Activated T-cell treated with anti-CD3 and anti-CD28 coated beads, Interleukin-2, amount 50 U/mL, for 24 hours (primary cell): ENCODE measurements around the gene STK25.
A peak's percentile ranks its signal among the peaks of the same experiment; 100 is the strongest.
"Not testable (repeated sequence)": the region's sequence is repeated elsewhere in the genome, so short reads cannot be mapped to it uniquely, and the experiment has no call there.

Experiments
- DNase-seq: peaks from one replicate; pipeline ENCODE4 v3.0.0-alpha.2; 2020
- H3K27ac Mint-ChIP-seq: 2 replicates; pipeline ENCODE4 v1.8.0; 2020; ENCODE audit warnings: mild to moderate bottlenecking, mixed read lengths
- H3K27me3 Mint-ChIP-seq: 2 replicates; pipeline ENCODE4 v1.8.0; 2020; ENCODE audit warnings: mixed read lengths
- H3K36me3 Mint-ChIP-seq: 2 replicates; pipeline ENCODE4 v1.8.0; 2020; ENCODE audit warnings: low read depth, mixed read lengths
- H3K4me1 Mint-ChIP-seq: 2 replicates; pipeline ENCODE4 v1.8.0; 2020; ENCODE audit warnings: low read depth, mixed read lengths
- H3K4me3 Mint-ChIP-seq: 2 replicates; pipeline ENCODE4 v1.8.0; 2020; ENCODE audit warnings: mild to moderate bottlenecking, moderate library complexity, mixed read lengths
- H3K9me3 Mint-ChIP-seq: 2 replicates; pipeline ENCODE4 v1.8.0; 2020; ENCODE audit warnings: mixed read lengths

The STK25 gene

GRCh38 chr2:241506793-241507429, 1.5 kb downstream of the STK25 start:
- Mint-ChIP-seq H3K27ac (peak overlapping the region; percentile 50), H3K36me3 (peaks cover 27% of the 10 kb centered on the region), H3K4me1 (peaks cover 29% of the 10 kb centered on the region), H3K4me3 (peak overlapping the region; percentile 84), H3K27me3 (no peaks in the 10 kb centered on the region), H3K9me3 (peaks cover 3% of the 10 kb centered on the region)
- DNase-seq, result no peak

GRCh38 chr2:241506317-241506716, 2.1 kb downstream of the STK25 start:
- Mint-ChIP-seq H3K4me1 (peaks cover 29% of the 10 kb centered on the region), H3K36me3 (peaks cover 32% of the 10 kb centered on the region), H3K4me3 (peak overlapping the region; percentile 84)
- DNase-seq, H3K27me3 Mint-ChIP-seq, H3K27ac Mint-ChIP-seq, H3K9me3 Mint-ChIP-seq: not testable (repeated sequence)

GRCh38 chr2:241505781-241506201, 2.6 kb downstream of the STK25 start:
- Mint-ChIP-seq H3K4me3 (no peak overlapping the region), H3K27ac (no peak overlapping the region), H3K9me3 (peaks cover 3% of the 10 kb centered on the region), H3K27me3 (no peaks in the 10 kb centered on the region), H3K4me1 (peaks cover 29% of the 10 kb centered on the region), H3K36me3 (peaks cover 36% of the 10 kb centered on the region)
- DNase-seq, result no peak

- H3K9me3 Mint-ChIP-seq, result peaks cover 3% of the 10 kb centered on the region
- peak overlapping the region; percentile 69 for H3K27ac Mint-ChIP-seq
- peaks cover 42% of the 10 kb centered on the region for H3K36me3 Mint-ChIP-seq
- no peak for DNase-seq
- no peaks in the 10 kb centered on the region for H3K27me3 Mint-ChIP-seq
- peaks cover 29% of the 10 kb centered on the region for H3K4me1 Mint-ChIP-seq
- H3K4me3 Mint-ChIP-seq, result no peak overlapping the region
These were observed 3.2 kb downstream of the STK25 start for GRCh38 chr2:241505086-241505780.

- Mint-ChIP-seq H3K9me3 (no peaks in the 10 kb centered on the region), H3K4me3 (no peak overlapping the region), H3K27ac (no peak overlapping the region), H3K27me3 (no peaks in the 10 kb centered on the region), H3K4me1 (peaks cover 20% of the 10 kb centered on the region), H3K36me3 (peaks cover 54% of the 10 kb centered on the region)
- DNase-seq, result no peak
These were observed 4.5 kb downstream of the STK25 start for GRCh38 chr2:241503776-241504392.

- DNase-seq, result no peak
- Mint-ChIP-seq H3K4me1 (peaks cover 16% of the 10 kb centered on the region), H3K27me3 (no peaks in the 10 kb centered on the region), H3K9me3 (no peaks in the 10 kb centered on the region), H3K4me3 (no peak overlapping the region), H3K27ac (no peak overlapping the region), H3K36me3 (peaks cover 61% of the 10 kb centered on the region)
These were observed 6.1 kb downstream of the STK25 start for GRCh38 chr2:241502281-241502680.

- peaks cover 9% of the 10 kb centered on the region for H3K4me1 Mint-ChIP-seq
- H3K36me3 Mint-ChIP-seq, result peaks cover 60% of the 10 kb centered on the region
- no peaks in the 10 kb centered on the region for H3K27me3 Mint-ChIP-seq
- H3K9me3 Mint-ChIP-seq, result no peaks in the 10 kb centered on the region
- DNase-seq, result no peak
- no peak overlapping the region for H3K27ac Mint-ChIP-seq
- H3K4me3 Mint-ChIP-seq, result no peak overlapping the region
These were observed 6.8 kb downstream of the STK25 start for GRCh38 chr2:241501551-241501950.

- H3K4me1 Mint-ChIP-seq, result peaks cover 5% of the 10 kb centered on the region
- peak overlapping the region; percentile 14 for H3K27ac Mint-ChIP-seq
- no peaks in the 10 kb centered on the region for H3K27me3 Mint-ChIP-seq
- no peak for DNase-seq
- H3K9me3 Mint-ChIP-seq, result no peaks in the 10 kb centered on the region
- no peak overlapping the region for H3K4me3 Mint-ChIP-seq
- H3K36me3 Mint-ChIP-seq, result peaks cover 61% of the 10 kb centered on the region
These were observed 7.3 kb downstream of the STK25 start for GRCh38 chr2:241501099-241501541.

GRCh38 chr2:241500431-241500975, 7.9 kb downstream of the STK25 start:
- no peaks in the 10 kb centered on the region for H3K9me3 Mint-ChIP-seq
- peaks cover 4% of the 10 kb centered on the region for H3K4me1 Mint-ChIP-seq
- no peaks in the 10 kb centered on the region for H3K27me3 Mint-ChIP-seq
- peak overlapping the region; percentile 14 for H3K27ac Mint-ChIP-seq
- H3K36me3 Mint-ChIP-seq, result peaks cover 65% of the 10 kb centered on the region
- no peak for DNase-seq
- no peak overlapping the region for H3K4me3 Mint-ChIP-seq

- no peaks in the 10 kb centered on the region for H3K27me3 Mint-ChIP-seq
- no peak for DNase-seq
- H3K4me3 Mint-ChIP-seq, result no peak overlapping the region
- H3K9me3 Mint-ChIP-seq, result no peaks in the 10 kb centered on the region
- H3K4me1 Mint-ChIP-seq, result peaks cover under 1% of the 10 kb centered on the region
- peaks cover 67% of the 10 kb centered on the region for H3K36me3 Mint-ChIP-seq
- H3K27ac Mint-ChIP-seq, result no peak overlapping the region
These were observed 8.4 kb downstream of the STK25 start for GRCh38 chr2:241500016-241500415.

- peaks cover 72% of the 10 kb centered on the region for H3K36me3 Mint-ChIP-seq
- H3K27me3 Mint-ChIP-seq, result no peaks in the 10 kb centered on the region
- H3K27ac Mint-ChIP-seq, result no peak overlapping the region
- no peak for DNase-seq
- no peak overlapping the region for H3K4me3 Mint-ChIP-seq
- no peaks in the 10 kb centered on the region for H3K4me1 Mint-ChIP-seq
- no peaks in the 10 kb centered on the region for H3K9me3 Mint-ChIP-seq
These were observed 9.0 kb downstream of the STK25 start for GRCh38 chr2:241499146-241499965.

GRCh38 chr2:241498115-241499070, 10.0 kb downstream of the STK25 start:
- Mint-ChIP-seq H3K36me3 (peaks cover 76% of the 10 kb centered on the region), H3K27me3 (no peaks in the 10 kb centered on the region), H3K4me3 (no peak overlapping the region), H3K27ac (peak overlapping the region; percentile 29), H3K4me1 (no peaks in the 10 kb centered on the region), H3K9me3 (no peaks in the 10 kb centered on the region)
- DNase-seq, result no peak
